HepG2 (cell line): Measurements from ENCODE around the gene KLC4. TPM values are rescaled to one million over a fixed set of nuclear protein-coding genes. Genes with fewer than 3 reads are reported as not detected.

Experiments used
- ATAC-seq: fragments of 200-7000 bp; cut with Tn5 transposase; 3 replicates; pipeline ENCODE4 v1.9.1; 2020; ENCODE audit warnings: mild to moderate bottlenecking, moderate library complexity
- BruUV-seq: library from RNA; stranded (reverse); fragments of 400-500 nt; replicated peaks from 2 replicates; lab custom pipeline; 2021; lab: Mats Ljungman, UMichigan
- CTCF ChIA-PET: fragments of 300-600 bp; formaldehyde crosslinking; extraction: SDS; loops from one replicate; lab custom pipeline; 2021; ENCODE audit warnings: low total read pairs, inconsistent platforms, low intra/inter-chr PET ratio; lab: Yijun Ruan, JAX
- POLR2A ChIA-PET: fragments of 350-600 bp; sonication (Branson Sonifier 250); formaldehyde crosslinking; loops from one replicate; lab custom pipeline; 2020; ENCODE audit warnings: antibody characterized with exemption, inconsistent platforms; lab: Yijun Ruan, JAX
- DNase-seq: peaks from one replicate; pipeline ENCODE4 v3.0.0-alpha.2; 2015; ENCODE audit warnings: low spot score
- FAIRE-seq: peaks from 3 replicates; lab custom pipeline; 2011; peaks lifted over from hg19 to GRCh38; lab: Jason Lieb, UNC
- H2AFZ ChIP-seq: one replicate; pipeline ENCODE4 v1.6.1; 2011; ENCODE audit warnings: low read length, inconsistent platforms
- H3K27ac ChIP-seq: fragments of 300-600 bp; 3 replicates; pipeline ENCODE4 v1.8.0; 2011; ENCODE audit warnings: mixed run types, mild to moderate bottlenecking, mixed read lengths, low read length, inconsistent platforms; ENCODE audit not compliant: insufficient read depth; ENCODE audit errors: extremely low read length
- H3K27me3 ChIP-seq, 2 experiments: fragments of 200-600 bp in 1 of 2; 2 replicates in 1 of 2; 3 replicates in 1 of 2; pipeline versions ENCODE4 v1.6.0 to v1.8.0; 2011; ENCODE audit warnings: low read length in 2 of 2, mild to moderate bottlenecking in 2 of 2, moderate library complexity in 2 of 2, inconsistent platforms in 1 of 2; ENCODE audit not compliant: insufficient read depth in 2 of 2, control insufficient read depth in 1 of 2
- H3K36me3 ChIP-seq, 2 experiments: fragments of 200-600 bp in 1 of 2; replicated peaks in 1 of 2; 2 replicates in 1 of 2; 3 replicates in 1 of 2; pipeline versions ENCODE4 v1.5.1 to v1.8.0; 2011; ENCODE audit warnings: low read length in 2 of 2, inconsistent platforms in 1 of 2; ENCODE audit not compliant: insufficient read depth in 2 of 2, control insufficient read depth in 1 of 2
- H3K4me1 ChIP-seq: 2 replicates; pipeline ENCODE4 v1.5.1; 2012; ENCODE audit warnings: low read length, inconsistent platforms; ENCODE audit not compliant: insufficient read depth
- H3K4me2 ChIP-seq: 2 replicates; pipeline ENCODE4 v1.6.0; 2011; ENCODE audit warnings: low read depth, low read length, inconsistent platforms
- H3K4me3 ChIP-seq, 3 experiments: fragments of 200-600 bp in 1 of 3; sonication (generic), shearing (Covaris generic) in 1 of 3; replicated peaks in 1 of 3; 2 replicates each; pipeline ENCODE4 v1.5.1; 2011 to 2016; ENCODE audit warnings: low read length in 3 of 3, inconsistent platforms in 2 of 3, low read depth in 2 of 3, mild to moderate bottlenecking in 2 of 3, control low read depth in 1 of 3, mixed read lengths in 1 of 3; ENCODE audit not compliant: insufficient read depth in 1 of 3
- H3K79me2 ChIP-seq: one replicate; pipeline ENCODE4 v1.6.1; 2011; ENCODE audit warnings: low read length, inconsistent platforms; ENCODE audit not compliant: insufficient read depth
- H3K9ac ChIP-seq: 2 replicates; pipeline ENCODE4 v1.6.0; 2011; ENCODE audit warnings: mild to moderate bottlenecking, low read depth, low read length, inconsistent platforms; ENCODE audit not compliant: insufficient read depth
- H3K9me3 ChIP-seq: 2 replicates; pipeline ENCODE4 v1.5.1; 2012; ENCODE audit warnings: mild to moderate bottlenecking, low read length
- H4K20me1 ChIP-seq: 2 replicates; pipeline ENCODE4 v1.6.0; 2011; ENCODE audit warnings: inconsistent platforms, mild to moderate bottlenecking, low read length, moderate library complexity; ENCODE audit not compliant: insufficient read depth
- HES4 ChIP-seq: sonication (generic); formaldehyde crosslinking; IDR thresholded peaks from 2 replicates; pipeline ENCODE4 v1.9.0; 2021; ENCODE audit warnings: mild to moderate bottlenecking, missing genetic modification reagents, borderline replicate concordance
- HNRNPLL ChIP-seq: fragments of 200-400 bp; formaldehyde crosslinking; IDR thresholded peaks from 2 replicates; pipeline ENCODE4 v1.6.1; 2017; ENCODE audit warnings: mild to moderate bottlenecking, low read depth, low read length; ENCODE audit not compliant: poor library complexity, severe bottlenecking
- HOXD1 ChIP-seq: sonication (generic); formaldehyde crosslinking; IDR thresholded peaks from 2 replicates; pipeline ENCODE4 v1.5.0; 2020; ENCODE audit warnings: missing genetic modification reagents
- MEIS2 ChIP-seq: sonication (generic); formaldehyde crosslinking; IDR thresholded peaks from 2 replicates; pipeline ENCODE4 v1.9.0; 2021; ENCODE audit warnings: mild to moderate bottlenecking, missing genetic modification reagents
- ZFYVE20 ChIP-seq: sonication (generic); formaldehyde crosslinking; IDR thresholded peaks from 2 replicates; pipeline ENCODE4 v1.8.0; 2023; ENCODE audit warnings: low read depth, mild to moderate bottlenecking, moderate library complexity, missing genetic modification reagents, borderline replicate concordance
- ZNF260 ChIP-seq: sonication (generic); formaldehyde crosslinking; IDR thresholded peaks from 2 replicates; pipeline ENCODE4 v1.4.0; 2020; ENCODE audit warnings: missing genetic modification reagents, low read depth, mild to moderate bottlenecking, borderline replicate concordance
- ZNF33A ChIP-seq: sonication (generic); formaldehyde crosslinking; IDR thresholded peaks from 2 replicates; pipeline ENCODE4 v1.5.1; 2020; ENCODE audit warnings: missing genetic modification reagents, mild to moderate bottlenecking, moderate library complexity, borderline replicate concordance
- ZNF33B ChIP-seq: sonication (generic); formaldehyde crosslinking; IDR thresholded peaks from 2 replicates; pipeline ENCODE4 v1.5.1; 2020; ENCODE audit warnings: mild to moderate bottlenecking, missing genetic modification reagents
- ZNF563 ChIP-seq: sonication (generic); formaldehyde crosslinking; IDR thresholded peaks from 2 replicates; pipeline ENCODE4 v1.8.0; 2022; ENCODE audit warnings: mild to moderate bottlenecking, moderate library complexity, missing genetic modification reagents
- ZNF746 ChIP-seq: sonication (generic); formaldehyde crosslinking; IDR thresholded peaks from 2 replicates; pipeline ENCODE4 v1.8.0; 2022; ENCODE audit warnings: mild to moderate bottlenecking, missing genetic modification reagents
- WGBS: methylation state at CpG from one replicate; pipeline ENCODE4 v1.1.6; 2017; ENCODE audit warnings: low lambda C conversion rate; 5-methylcytosine and 5-hydroxymethylcytosine counted together
- in situ Hi-C: cut with HindIII; loops from 2 replicates; pipeline ENCODE4 v1.10.0; 2017; ENCODE audit warnings: low pct_unique_long_range_greater_than_20kb; ENCODE audit not compliant: extremely low pct_ligation_motif_present
- intact Hi-C: fragments of 100-400 bp; cut with micrococcal nuclease; formaldehyde crosslinking; loops from one replicate; pipeline ENCODE4 v1.10.0; 2022; ENCODE audit not compliant: unreplicated experiment
- polyA plus RNA-seq, 8 experiments: library from polyadenylated mRNA; depleted of rRNA in 3 of 8; stranded (reverse) in 7 of 8; unstranded in 1 of 8; fragments of >200 nt; fragmentation: Illumina TruSeq in 4 of 8; extraction: Trizol in 4 of 8; gene quantifications; 2 replicates each; pipeline versions ENCODE4 v1.2.1 to v1.2.3, GENCODE V29; 2011 to 2016; ENCODE audit warnings: low read depth in 4 of 8, missing spikeins in 1 of 8, mixed read lengths in 1 of 8; ENCODE audit not compliant: insufficient read depth in 1 of 8
- total RNA-seq, 5 experiments: library from RNA; depleted of rRNA; stranded (reverse); fragments of >200 nt; fragmentation: Illumina TruSeq; extraction: Trizol; gene quantifications; 2 replicates each; pipeline ENCODE4 v1.2.3, GENCODE V29; 2016; ENCODE audit warnings: low read depth in 1 of 5
- TF ChIP-seq, protein P1 (sequence below): sonication (generic); formaldehyde crosslinking; IDR thresholded peaks from 2 replicates; pipeline ENCODE4 v1.4.0; 2020; ENCODE audit warnings: mild to moderate bottlenecking, missing genetic modification reagents

KLC4 gene
- total and polyA plus RNA-seq, 2 of the 13 experiments (the other 11 are each of a cell fraction or from before 2014, with no cell fraction given) = 45.4 to 70.4 TPM

GRCh38 chr6:43055966-43056365 is 3.5 kb upstream of the KLC4 start:
- ChIA-PET CTCF (no interaction called here), POLR2A (interaction anchor here (0.9 to 1.9 kb wide), 4 partner anchors 8 to 127 kb away, joined by 3 to 7 read pairs (median 3); partner anchors contain the start of genes CNPY3, PEX6 and PPP2R5D)
- BruUV-seq = no TSS peak
- FAIRE-seq (no peak), ATAC-seq (no peak), DNase-seq (no peak)
- 97% methylated on average over 8 of the region's 8 CpGs for WGBS
- in situ Hi-C loops = no loop called here
- H3K4me2 ChIP-seq = no peak overlapping the region
- H3K27me3 ChIP-seq = no peaks in the 10 kb centered on the region; a peak in 1 of 5 replicates
- no peaks in the 10 kb centered on the region for H3K9me3 ChIP-seq
- H3K27ac ChIP-seq = no peak overlapping the region
- peaks cover 2 to 26% of the 10 kb centered on the region in 2 experiments; a peak in 4 of 5 replicates for H3K36me3 ChIP-seq
- TF ChIP-seq HOXD1 (CRISPR knock-in tag) = no peak
- TF ChIP-seq ZNF563 = no peak
- TF ChIP-seq ZNF33B (CRISPR knock-in tag) = no peak
- no peak for TF ChIP-seq ZNF260 (CRISPR knock-in tag)
- no peak for TF ChIP-seq HNRNPLL
- no peak for TF ChIP-seq ZFYVE20
- no peak for TF ChIP-seq ZNF746 (CRISPR knock-in tag)
- TF ChIP-seq HES4 (CRISPR knock-in tag) = no peak
- no peak for TF ChIP-seq ZNF33A (CRISPR knock-in tag)
- TF ChIP-seq MEIS2 = no peak
- TF ChIP-seq, protein P1, sequence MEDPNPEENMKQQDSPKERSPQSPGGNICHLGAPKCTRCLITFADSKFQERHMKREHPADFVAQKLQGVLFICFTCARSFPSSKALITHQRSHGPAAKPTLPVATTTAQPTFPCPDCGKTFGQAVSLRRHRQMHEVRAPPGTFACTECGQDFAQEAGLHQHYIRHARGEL (CRISPR knock-in tag) = no peak
- intact Hi-C loops = no loop called here
- peaks cover 48% of the 10 kb centered on the region for H3K79me2 ChIP-seq
- H2AFZ ChIP-seq = no peak overlapping the region
- peaks cover 48% of the 10 kb centered on the region for H3K4me1 ChIP-seq
- no peak overlapping the region for H3K9ac ChIP-seq
- H4K20me1 ChIP-seq = no peaks in the 10 kb centered on the region
- no peak overlapping the region for H3K4me3 ChIP-seq
